ENCODE data around the gene HTR2A. TPM values are rescaled to one million over a fixed set of nuclear protein-coding genes. Genes with fewer than 3 reads are reported as not detected.

HTR2A gene
- total RNA-seq, 4 donors from 2014 or later: under 0.01 to 0.86 (median 0.24) TPM

DNA sequence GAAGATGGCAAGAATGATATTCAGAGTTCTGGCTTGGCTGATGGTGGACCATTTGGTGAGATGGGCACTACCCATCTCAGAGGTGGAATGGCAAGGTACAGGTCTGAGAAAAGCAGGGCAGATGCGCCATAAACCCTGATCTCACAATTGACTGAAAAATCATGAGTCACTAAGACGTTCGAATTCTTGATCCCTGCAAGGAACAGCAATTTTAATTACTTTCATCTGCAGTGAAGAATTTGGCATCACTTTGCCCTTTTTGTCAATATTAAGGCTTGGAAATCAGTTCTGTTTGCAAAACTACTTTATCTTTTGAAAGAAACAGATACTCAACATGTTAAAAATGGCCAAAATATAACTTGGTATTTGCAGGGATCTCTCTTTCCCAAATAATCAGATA lies 38.1 kb downstream of the HTR2A start:
- TF ChIP-seq POLR2AphosphoS5 (IDR thresholded peaks at IDR 0.05) (no peak), EP300 (IDR thresholded peaks at IDR 0.05) (no peak), POLR2A (IDR thresholded peaks at IDR 0.05; ENCODE audit: low read depth) (no peak)
- TF ChIP-seq, protein P1, sequence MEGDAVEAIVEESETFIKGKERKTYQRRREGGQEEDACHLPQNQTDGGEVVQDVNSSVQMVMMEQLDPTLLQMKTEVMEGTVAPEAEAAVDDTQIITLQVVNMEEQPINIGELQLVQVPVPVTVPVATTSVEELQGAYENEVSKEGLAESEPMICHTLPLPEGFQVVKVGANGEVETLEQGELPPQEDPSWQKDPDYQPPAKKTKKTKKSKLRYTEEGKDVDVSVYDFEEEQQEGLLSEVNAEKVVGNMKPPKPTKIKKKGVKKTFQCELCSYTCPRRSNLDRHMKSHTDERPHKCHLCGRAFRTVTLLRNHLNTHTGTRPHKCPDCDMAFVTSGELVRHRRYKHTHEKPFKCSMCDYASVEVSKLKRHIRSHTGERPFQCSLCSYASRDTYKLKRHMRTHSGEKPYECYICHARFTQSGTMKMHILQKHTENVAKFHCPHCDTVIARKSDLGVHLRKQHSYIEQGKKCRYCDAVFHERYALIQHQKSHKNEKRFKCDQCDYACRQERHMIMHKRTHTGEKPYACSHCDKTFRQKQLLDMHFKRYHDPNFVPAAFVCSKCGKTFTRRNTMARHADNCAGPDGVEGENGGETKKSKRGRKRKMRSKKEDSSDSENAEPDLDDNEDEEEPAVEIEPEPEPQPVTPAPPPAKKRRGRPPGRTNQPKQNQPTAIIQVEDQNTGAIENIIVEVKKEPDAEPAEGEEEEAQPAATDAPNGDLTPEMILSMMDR (IDR thresholded peaks at IDR 0.05): no peak
- WGBS: 86% methylated on average over 3 of the region's 3 CpGs
- no peaks in the 10 kb centered on the region for H3K9me3 ChIP-seq
- no peaks in the 10 kb centered on the region for H3K27me3 ChIP-seq
- H3K4me3 ChIP-seq: no peak overlapping the region
- H3K27ac ChIP-seq (replicated peaks in 1 of 4): no peak overlapping the region
- no peak for DNase-seq (ENCODE audit: extremely low spot score)
- H3K4me1 ChIP-seq: no peaks in the 10 kb centered on the region
- H3K36me3 ChIP-seq: no peaks in the 10 kb centered on the region
- intact Hi-C loops (cut with DNase I): no loop called here

DNA sequence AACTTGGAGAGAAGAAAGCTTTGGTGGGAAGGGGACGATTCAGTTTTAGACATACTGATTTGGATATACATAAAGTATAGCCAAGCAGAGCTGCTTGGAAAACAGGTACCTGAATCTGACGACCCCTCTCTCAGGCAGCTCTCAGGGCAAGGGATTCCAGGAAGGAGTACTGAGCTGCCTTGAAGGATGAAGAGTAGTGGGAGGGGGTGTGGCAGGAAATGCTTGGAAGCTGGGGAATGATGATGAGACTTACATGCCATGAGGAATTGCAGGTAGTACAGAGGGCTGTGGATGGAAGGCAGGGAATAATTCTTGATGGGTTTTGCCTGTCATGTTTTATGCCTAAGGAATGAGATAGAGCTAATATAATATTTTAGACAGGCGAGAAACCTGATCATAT lies 38.7 kb downstream of the HTR2A start:
- TF ChIP-seq POLR2AphosphoS5 (IDR thresholded peaks at IDR 0.05): no peak
- Histone ChIP-seq H3K9me3 (no peaks in the 10 kb centered on the region), H3K4me3 (no peak overlapping the region), H3K27ac (replicated peaks in 1 of 4) (no peak overlapping the region), H3K36me3 (no peaks in the 10 kb centered on the region), H3K4me1 (no peaks in the 10 kb centered on the region), H3K27me3 (no peaks in the 10 kb centered on the region)
- no peak for DNase-seq (ENCODE audit: extremely low spot score)
- intact Hi-C loops (cut with DNase I): no loop called here
- 80% methylated on average over 3 of the region's 3 CpGs for WGBS

DNA sequence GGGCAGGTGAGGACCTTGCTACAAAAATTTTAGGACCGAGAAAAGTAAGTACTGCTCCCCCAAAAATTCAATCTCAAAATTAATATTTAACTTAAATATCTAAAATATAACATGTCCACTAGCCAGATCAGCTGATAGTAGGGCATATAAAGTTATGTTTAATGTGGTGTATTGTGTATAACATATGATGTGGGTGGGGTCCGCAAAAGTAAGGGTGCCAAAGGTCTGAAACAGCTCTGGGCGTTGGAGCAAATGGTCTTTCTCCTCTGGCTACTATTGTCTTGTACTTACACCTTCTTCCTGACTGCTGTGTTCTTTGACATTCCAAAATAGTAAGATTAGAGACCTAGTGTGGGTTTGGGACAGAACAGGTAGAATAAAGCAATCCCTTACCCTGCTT lies 41.2 kb downstream of the HTR2A start:
- intact Hi-C loops (cut with DNase I): no loop called here
- Histone ChIP-seq H3K27me3 (no peaks in the 10 kb centered on the region), H3K4me1 (no peaks in the 10 kb centered on the region), H3K9me3 (no peaks in the 10 kb centered on the region), H3K36me3 (no peaks in the 10 kb centered on the region), H3K27ac (replicated peaks in 1 of 4) (no peak overlapping the region), H3K4me3 (no peak overlapping the region)
- WGBS: 89% methylated on average over 3 of the region's 3 CpGs
- no peak for DNase-seq (ENCODE audit: extremely low spot score)
- no peak for TF ChIP-seq POLR2AphosphoS5 (IDR thresholded peaks at IDR 0.05)
- TF ChIP-seq EP300 (IDR thresholded peaks at IDR 0.05): no peak
- TF ChIP-seq POLR2A (IDR thresholded peaks at IDR 0.05; ENCODE audit: low read depth): no peak
- TF ChIP-seq, protein P1 (IDR thresholded peaks at IDR 0.05): no peak

DNA sequence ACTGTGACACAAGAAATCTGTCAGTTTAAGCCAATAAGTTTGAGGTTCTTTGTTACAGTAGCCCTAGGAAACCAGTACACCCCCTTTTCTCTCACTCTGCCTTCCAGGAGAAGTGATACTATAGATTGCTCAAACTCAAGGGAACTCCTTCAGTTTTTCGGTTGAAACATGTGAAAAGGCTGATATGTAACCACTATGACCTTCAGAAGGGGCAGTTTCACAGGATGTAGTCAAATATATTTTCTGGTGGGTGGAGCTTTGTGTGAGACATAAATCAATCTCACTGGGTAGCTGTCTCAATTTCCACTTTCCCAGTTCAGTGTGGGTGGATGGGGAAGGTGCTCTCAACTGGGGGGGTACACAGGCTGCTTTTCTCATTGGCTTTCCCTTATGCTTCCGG lies 41.7 kb downstream of the HTR2A start:
- intact Hi-C loops (cut with DNase I): no loop called here
- WGBS: 68% methylated on average over 2 of the region's 2 CpGs

DNA sequence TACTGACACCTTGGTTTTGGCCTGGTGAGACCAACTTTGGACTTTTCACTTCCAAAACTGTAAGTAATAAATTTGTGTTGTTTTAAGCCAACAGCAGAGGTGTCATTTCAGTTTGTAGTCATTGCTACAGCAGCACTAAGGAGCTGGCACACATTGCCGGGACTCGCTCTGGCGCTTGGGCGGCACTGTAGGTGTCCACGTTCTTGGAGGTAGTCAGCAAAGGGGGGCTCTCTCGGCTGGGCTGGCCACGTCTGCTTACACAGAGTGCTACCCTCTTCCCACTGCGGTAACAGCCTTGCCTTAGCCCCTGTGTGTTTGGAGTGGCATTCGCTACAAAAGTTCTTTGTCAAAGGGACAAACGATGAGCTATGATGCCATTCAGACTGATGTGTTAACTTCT lies 44.7 kb downstream of the HTR2A start:
- TF ChIP-seq, protein P1 (IDR thresholded peaks at IDR 0.05): no peak
- no peak for TF ChIP-seq POLR2AphosphoS5 (IDR thresholded peaks at IDR 0.05)
- TF ChIP-seq POLR2A (IDR thresholded peaks at IDR 0.05; ENCODE audit: low read depth): no peak
- no peak for TF ChIP-seq EP300 (IDR thresholded peaks at IDR 0.05)
- H3K27ac ChIP-seq (replicated peaks in 1 of 4): no peak overlapping the region
- no peaks in the 10 kb centered on the region for H3K27me3 ChIP-seq
- no peak for DNase-seq (ENCODE audit: extremely low spot score)
- no peak overlapping the region for H3K4me3 ChIP-seq
- no peaks in the 10 kb centered on the region for H3K4me1 ChIP-seq
- 89% methylated on average over 10 of the region's 10 CpGs for WGBS
- H3K9me3 ChIP-seq: no peaks in the 10 kb centered on the region
- intact Hi-C loops (cut with DNase I): no loop called here
- H3K36me3 ChIP-seq: no peaks in the 10 kb centered on the region

More for the DNA sequence above, 41.7 kb downstream of the HTR2A start:
- H3K27ac ChIP-seq (replicated peaks in 1 of 4): no peak overlapping the region
- no peaks in the 10 kb centered on the region for H3K27me3 ChIP-seq
- no peaks in the 10 kb centered on the region for H3K36me3 ChIP-seq
- no peak overlapping the region for H3K4me3 ChIP-seq
- no peaks in the 10 kb centered on the region for H3K9me3 ChIP-seq
- H3K4me1 ChIP-seq: no peaks in the 10 kb centered on the region
- TF ChIP-seq POLR2A (IDR thresholded peaks at IDR 0.05; ENCODE audit: low read depth) (no peak), EP300 (IDR thresholded peaks at IDR 0.05) (no peak), POLR2AphosphoS5 (IDR thresholded peaks at IDR 0.05) (no peak)
- TF ChIP-seq, protein P1 (IDR thresholded peaks at IDR 0.05): no peak
- DNase-seq (ENCODE audit: extremely low spot score): no peak
